ENCODE results near the gene ECHS1. TPM values are rescaled to one million over a fixed set of nuclear protein-coding genes. Genes with fewer than 3 reads are reported as not detected.

The ECHS1 gene
- total RNA-seq, 2 experiments from 2014 or later, result 46.2 to 48.3 TPM

GRCh38 chr10:133412381-133412711, 39.2 kb upstream of the ECHS1 start:
- no peak for TF ChIP-seq CTCF (conservative IDR thresholded peaks at IDR 0.05; ENCODE audit: low read length)
- no peak for TF ChIP-seq EZH2phosphoT487 (IDR thresholded peaks at IDR 0.05; ENCODE audit: borderline replicate concordance, low read depth, low read length)
- H3K9me2 ChIP-seq (ENCODE audit: insufficient read depth, low read length), result no peaks in the 10 kb centered on the region
- H3K4me3 ChIP-seq (ENCODE audit: low read depth, low read length, poor library complexity, severe bottlenecking), result no peak overlapping the region
- H3K27ac ChIP-seq (ENCODE audit: low read depth, low read length, poor library complexity, severe bottlenecking), result no peak overlapping the region
- no peak overlapping the region for H2AFZ ChIP-seq (ENCODE audit: low read length)
- no TSS peak for BruUV-seq (replicated peaks)
- CTCF ChIA-PET (ENCODE audit: unreplicated experiment), result no interaction called here
- H4K20me1 ChIP-seq (ENCODE audit: insufficient read depth, low read length), result no peaks in the 10 kb centered on the region
- H3K36me3 ChIP-seq (ENCODE audit: insufficient read depth, low read length), result peaks cover 79% of the 10 kb centered on the region
- H3K4me2 ChIP-seq (ENCODE audit: low read length), result no peak overlapping the region
- no peak for DNase-seq (ENCODE audit: low spot score)
- intact Hi-C loops (cut with micrococcal nuclease; ENCODE audit: unreplicated experiment), result no loop called here
- no peaks in the 10 kb centered on the region for H3K4me1 ChIP-seq (ENCODE audit: insufficient read depth, low read length, poor library complexity, severe bottlenecking)
- H3K9me3 ChIP-seq (ENCODE audit: low read length), result peaks cover 52% of the 10 kb centered on the region
- POLR2A ChIA-PET, result interaction anchor here (0.6 kb wide), 1 partner anchor 55 kb away, joined by 3 read pairs; no protein-coding TSS in a partner anchor
- H3K79me2 ChIP-seq (ENCODE audit: insufficient read depth, low read depth, low read length), result peaks cover 59% of the 10 kb centered on the region

- Histone ChIP-seq H3K4me1 (ENCODE audit: insufficient read depth, low read length, poor library complexity, severe bottlenecking) (no peaks in the 10 kb centered on the region), H3K4me3 (ENCODE audit: low read depth, low read length, poor library complexity, severe bottlenecking) (no peak overlapping the region), H3K36me3 (ENCODE audit: insufficient read depth, low read length) (peaks cover 84% of the 10 kb centered on the region), H3K27ac (ENCODE audit: low read depth, low read length, poor library complexity, severe bottlenecking) (no peak overlapping the region), H4K20me1 (ENCODE audit: insufficient read depth, low read length) (no peaks in the 10 kb centered on the region), H2AFZ (ENCODE audit: low read length) (no peak overlapping the region), H3K79me2 (ENCODE audit: insufficient read depth, low read depth, low read length) (peaks cover 65% of the 10 kb centered on the region), H3K4me2 (ENCODE audit: low read length) (no peak overlapping the region), H3K9me2 (ENCODE audit: insufficient read depth, low read length) (no peaks in the 10 kb centered on the region), H3K9me3 (ENCODE audit: low read length) (peaks cover 52% of the 10 kb centered on the region)
- DNase-seq (ENCODE audit: low spot score), result no peak
- POLR2A ChIA-PET, result interaction anchor here (0.6 kb wide), 1 partner anchor 55 kb away, joined by 3 read pairs; no protein-coding TSS in a partner anchor
- TF ChIP-seq CTCF (conservative IDR thresholded peaks at IDR 0.05; ENCODE audit: low read length), result no peak
- TF ChIP-seq EZH2phosphoT487 (IDR thresholded peaks at IDR 0.05; ENCODE audit: borderline replicate concordance, low read depth, low read length), result no peak
- no TSS peak for BruUV-seq (replicated peaks)
- intact Hi-C loops (cut with micrococcal nuclease; ENCODE audit: unreplicated experiment), result no loop called here
- CTCF ChIA-PET (ENCODE audit: unreplicated experiment), result no interaction called here
Measured at GRCh38 chr10:133411523-133412380, 38.6 kb upstream of the ECHS1 start.
